ENCODE data around the gene MUC12. TPM values are rescaled to one million over a fixed set of nuclear protein-coding genes. Genes with fewer than 3 reads are reported as not detected.

The MUC12 gene
- total RNA-seq, 1 donor from 2014 or later: 1.6 TPM

DNA sequence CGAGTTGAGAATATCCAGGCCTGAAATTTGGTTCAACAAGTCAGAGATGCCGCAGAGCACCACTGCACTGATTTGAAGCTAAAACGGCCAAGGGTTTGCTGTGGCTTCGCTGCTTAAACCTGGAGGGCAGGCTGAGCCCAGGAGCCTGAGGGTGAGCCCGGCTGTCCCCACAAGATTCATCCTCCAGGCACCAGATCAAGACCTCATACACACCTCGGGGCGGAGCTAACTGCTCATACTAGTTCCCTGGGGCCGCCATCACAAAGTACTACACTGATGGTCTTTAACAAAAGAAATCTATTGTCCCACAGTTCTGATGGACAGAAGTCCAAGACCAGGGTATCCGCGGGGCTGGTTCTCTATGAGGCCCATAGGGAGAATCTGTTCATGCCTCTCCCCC is 99.0 kb downstream of the MUC12 start:
- DNase-seq (ENCODE audit: extremely low spot score, unreplicated experiment): no peak
- H3K27me3 Mint-ChIP-seq: peaks cover 21% of the 10 kb centered on the region
- no peak overlapping the region for H3K27ac Mint-ChIP-seq
- no peak overlapping the region for H3K4me3 Mint-ChIP-seq
- no peaks in the 10 kb centered on the region for H3K9me3 Mint-ChIP-seq
- H3K4me1 Mint-ChIP-seq (ENCODE audit: unreplicated experiment): peaks cover 11% of the 10 kb centered on the region
- TF ChIP-seq, protein P1, sequence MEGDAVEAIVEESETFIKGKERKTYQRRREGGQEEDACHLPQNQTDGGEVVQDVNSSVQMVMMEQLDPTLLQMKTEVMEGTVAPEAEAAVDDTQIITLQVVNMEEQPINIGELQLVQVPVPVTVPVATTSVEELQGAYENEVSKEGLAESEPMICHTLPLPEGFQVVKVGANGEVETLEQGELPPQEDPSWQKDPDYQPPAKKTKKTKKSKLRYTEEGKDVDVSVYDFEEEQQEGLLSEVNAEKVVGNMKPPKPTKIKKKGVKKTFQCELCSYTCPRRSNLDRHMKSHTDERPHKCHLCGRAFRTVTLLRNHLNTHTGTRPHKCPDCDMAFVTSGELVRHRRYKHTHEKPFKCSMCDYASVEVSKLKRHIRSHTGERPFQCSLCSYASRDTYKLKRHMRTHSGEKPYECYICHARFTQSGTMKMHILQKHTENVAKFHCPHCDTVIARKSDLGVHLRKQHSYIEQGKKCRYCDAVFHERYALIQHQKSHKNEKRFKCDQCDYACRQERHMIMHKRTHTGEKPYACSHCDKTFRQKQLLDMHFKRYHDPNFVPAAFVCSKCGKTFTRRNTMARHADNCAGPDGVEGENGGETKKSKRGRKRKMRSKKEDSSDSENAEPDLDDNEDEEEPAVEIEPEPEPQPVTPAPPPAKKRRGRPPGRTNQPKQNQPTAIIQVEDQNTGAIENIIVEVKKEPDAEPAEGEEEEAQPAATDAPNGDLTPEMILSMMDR (conservative IDR thresholded peaks at IDR 0.05): no peak
- no peaks in the 10 kb centered on the region for H3K36me3 Mint-ChIP-seq

Other genes starting within 250 kb of the MUC12 start
- gene EPO, start 249.1 kb upstream of the MUC12 start, total RNA-seq (ENCODE audit: low replicate concordance): 0.22 and 0.40 TPM in 2 replicates
- gene ZAN, start 236.0 kb upstream of the MUC12 start, total RNA-seq (ENCODE audit: low replicate concordance): not detected in 2 replicates
- gene EPHB4, start 142.0 kb upstream of the MUC12 start, total RNA-seq (ENCODE audit: low replicate concordance): 69.3 and 78.4 TPM in 2 replicates
- 31.4 and 37.1 TPM in 2 replicates for gene SLC12A9, start 116.9 kb upstream of the MUC12 start, total RNA-seq (ENCODE audit: low replicate concordance)
- gene TRIP6, start 102.2 kb upstream of the MUC12 start, total RNA-seq (ENCODE audit: low replicate concordance): 78.9 and 84.7 TPM in 2 replicates
- 168 and 239 TPM in 2 replicates for gene SRRT, start 94.5 kb upstream of the MUC12 start, total RNA-seq (ENCODE audit: low replicate concordance)
- 4.4 and 6.3 TPM in 2 replicates for gene UFSP1, start 79.8 kb upstream of the MUC12 start, total RNA-seq (ENCODE audit: low replicate concordance)
- gene ACHE, start 73.7 kb upstream of the MUC12 start, total RNA-seq (ENCODE audit: low replicate concordance): 7.1 and 10.4 TPM in 2 replicates
- 8.2 and 23.5 TPM in 2 replicates for gene MUC3A, start 20.0 kb upstream of the MUC12 start, total RNA-seq (ENCODE audit: low replicate concordance)
- 0.53 and 1.5 TPM in 2 replicates for gene MUC17, start 50.5 kb downstream of the MUC12 start, total RNA-seq (ENCODE audit: low replicate concordance)
- 22.2 and 40.1 TPM in 2 replicates for gene TRIM56, start 115.9 kb downstream of the MUC12 start, total RNA-seq (ENCODE audit: low replicate concordance)
- gene SERPINE1, start 157.5 kb downstream of the MUC12 start, total RNA-seq (ENCODE audit: low replicate concordance): 0.14 and 1.5 TPM in 2 replicates
- gene AP1S1, start 184.9 kb downstream of the MUC12 start, total RNA-seq (ENCODE audit: low replicate concordance): 59.8 and 98.8 TPM in 2 replicates
- gene VGF, start 196.0 kb downstream of the MUC12 start, total RNA-seq (ENCODE audit: low replicate concordance): 4.2 and 4.4 TPM in 2 replicates
- gene NAT16, start 210.7 kb downstream of the MUC12 start, total RNA-seq (ENCODE audit: low replicate concordance): not detected in 2 replicates
- gene MOGAT3, start 231.5 kb downstream of the MUC12 start, total RNA-seq (ENCODE audit: low replicate concordance): 0.94 and 1.1 TPM in 2 replicates
- gene PLOD3, start 248.0 kb downstream of the MUC12 start, total RNA-seq (ENCODE audit: low replicate concordance): 37.5 and 65.7 TPM in 2 replicates
- 61.1 and 68.7 TPM in 2 replicates for gene ZNHIT1, start 248.6 kb downstream of the MUC12 start, total RNA-seq (ENCODE audit: low replicate concordance)